MM.1S (cell line): ENCODE results near the gene CLRN3.

Source experiments
- CTCF ChIP-seq: fragments of 300-600 bp; sonication (generic); IDR thresholded peaks from 2 replicates; pipeline ENCODE4 v1.5.1; 2016; ENCODE audit warnings: antibody characterized with exemption, low read length, mixed read lengths
- EZH2 ChIP-seq: fragments of 300-600 bp; sonication (generic); optimal IDR thresholded peaks from 2 replicates; pipeline ENCODE3; 2017; ENCODE audit warnings: low read depth, mild to moderate bottlenecking, antibody characterized with exemption, low read length, mixed read lengths
- EZH2phosphoT487 ChIP-seq: fragments of 300-600 bp; sonication (generic); IDR thresholded peaks from 2 replicates; pipeline ENCODE4 v1.6.1; 2018; ENCODE audit warnings: antibody characterized with exemption, low read length

DNA sequence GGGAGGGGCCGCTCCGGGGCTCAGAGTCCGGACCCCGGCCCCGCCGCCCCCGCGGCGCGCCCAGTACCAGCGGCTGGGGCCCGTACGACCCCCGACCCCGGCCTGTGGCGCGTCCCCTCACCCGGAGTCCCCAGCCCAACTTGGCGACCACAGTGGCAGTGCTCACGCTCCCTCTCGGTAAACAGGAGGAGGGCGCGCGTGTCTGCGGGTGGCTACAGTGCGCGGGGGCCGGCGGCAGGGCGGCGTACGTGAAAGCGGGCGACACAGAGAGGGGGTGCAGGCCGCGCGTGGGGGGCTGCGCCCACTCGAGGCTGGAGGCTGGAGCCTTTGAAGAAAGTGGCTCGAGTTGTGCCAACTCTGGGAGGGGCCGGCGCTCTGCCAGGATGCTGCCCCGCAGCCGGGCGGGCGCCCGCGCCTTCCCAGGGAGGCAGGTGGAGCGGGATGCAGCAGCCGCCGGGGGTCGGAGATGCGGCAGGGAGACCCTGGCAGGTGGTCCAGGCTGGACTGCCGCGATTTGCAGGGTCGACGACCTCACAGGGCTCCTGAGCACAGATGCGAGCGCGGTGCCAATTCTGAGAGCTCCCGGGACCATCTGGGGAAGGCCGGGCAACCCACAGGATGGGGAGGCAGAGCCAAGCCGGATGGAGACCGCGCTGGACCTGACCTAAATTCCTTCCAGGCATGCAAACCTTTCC, 14.8 kb upstream of the CLRN3 start:
- TF ChIP-seq CTCF (no peak), EZH2 (no peak), EZH2phosphoT487 (no peak)
